ENCODE measurements around the gene HDAC9. TPM values are rescaled to one million over a fixed set of nuclear protein-coding genes. Genes with fewer than 3 reads are reported as not detected.

HDAC9 gene
- total RNA-seq, 4 donors from 2014 or later = 54.8 to 96.2 (median 87.2) TPM

DNA sequence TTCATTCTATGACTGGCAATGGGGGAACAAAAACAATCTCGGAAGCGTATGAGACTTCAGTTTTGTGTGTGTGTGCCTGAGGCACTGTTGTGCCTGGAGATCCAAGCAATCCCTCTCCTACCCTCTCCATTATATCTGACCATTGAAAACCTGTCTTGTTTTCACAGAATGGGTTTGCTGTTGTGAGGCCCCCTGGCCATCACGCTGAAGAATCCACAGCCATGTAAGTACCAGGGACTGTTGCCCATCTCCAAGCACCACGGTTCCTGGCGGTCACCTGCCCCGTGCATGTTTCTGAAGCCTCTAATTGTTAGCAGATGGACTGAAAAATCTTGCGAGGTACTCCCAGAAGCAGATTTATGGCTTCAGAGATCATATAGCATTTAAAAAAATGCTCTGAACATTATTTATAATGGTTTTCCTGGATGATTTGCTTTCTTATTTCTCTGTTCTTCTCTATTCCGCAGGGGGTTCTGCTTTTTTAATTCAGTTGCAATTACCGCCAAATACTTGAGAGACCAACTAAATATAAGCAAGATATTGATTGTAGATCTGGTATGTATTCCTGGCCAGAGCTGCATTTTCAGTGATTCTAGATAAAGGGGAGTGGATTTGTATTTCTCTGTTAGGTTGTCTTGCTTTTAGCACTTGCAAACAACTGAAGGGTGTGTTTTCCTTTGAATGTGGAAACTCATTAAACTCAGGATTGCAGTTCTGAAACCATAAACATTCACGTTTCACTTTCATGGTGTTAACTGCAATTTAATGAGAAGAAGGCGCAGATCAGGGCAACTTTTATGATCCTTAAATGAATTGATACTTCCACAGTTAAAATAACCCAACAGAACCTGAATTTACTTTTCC, 333.7 kb downstream of the HDAC9 start:
- Histone ChIP-seq H3K27me3 (no peaks in the 10 kb centered on the region), H3K36me3 (no peaks in the 10 kb centered on the region), H3K4me1 (peaks cover 0 to 3% of the 10 kb centered on the region in 2 donors), H3K4me3 (no peak overlapping the region), H3K27ac (no peak overlapping the region), H3K9me3 (no peaks in the 10 kb centered on the region)
- DNase-seq = no peak
- TF ChIP-seq POLR2A (IDR thresholded peaks at IDR 0.05) = no peak
- no peak for TF ChIP-seq CTCF (IDR thresholded peaks at IDR 0.05)
- intact Hi-C loops (cut with DNase I; ENCODE audit: low total_unique reads) = no loop called here

DNA sequence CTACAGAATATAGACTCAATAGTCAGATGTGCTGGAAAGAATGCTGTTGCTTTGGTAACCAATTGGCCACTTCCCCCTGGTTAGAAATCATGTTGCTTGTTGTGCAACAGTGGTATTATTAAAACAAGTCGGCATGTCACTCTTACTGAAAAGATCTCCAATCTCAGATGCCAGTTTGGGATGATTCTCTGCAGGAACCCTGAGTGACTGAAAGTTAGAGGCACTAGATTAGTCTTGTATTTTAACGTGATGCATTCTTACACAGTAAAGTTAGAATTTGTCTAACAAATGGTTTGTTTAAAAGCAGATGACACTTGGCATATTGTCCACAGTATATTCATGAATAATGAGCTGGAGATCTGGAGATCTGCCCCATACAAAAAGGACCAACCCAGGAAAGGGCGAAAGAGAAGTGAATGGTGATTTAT, 334.3 kb downstream of the HDAC9 start:
- intact Hi-C loops (cut with DNase I; ENCODE audit: low total_unique reads) = no loop called here
- no peak overlapping the region for H3K27ac ChIP-seq

DNA sequence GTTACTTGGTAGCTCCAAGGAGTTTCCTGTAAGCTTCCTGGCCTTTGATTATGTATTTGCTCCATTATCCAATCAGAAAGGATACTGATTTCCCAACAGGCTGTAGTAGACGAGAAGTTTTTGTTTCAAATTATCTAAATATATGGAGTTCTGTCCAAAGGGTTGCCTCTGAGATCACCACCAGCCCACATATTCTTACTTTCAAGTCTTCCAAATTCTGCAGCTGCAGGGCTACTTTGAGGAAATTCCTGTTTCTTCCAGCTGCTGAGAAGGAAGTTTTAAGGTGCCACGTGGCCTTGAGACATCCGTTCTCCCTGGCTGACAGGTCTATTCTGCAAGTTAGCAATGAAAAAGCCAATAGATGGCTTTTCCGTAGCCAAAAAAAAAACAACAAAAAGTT, 335.9 kb downstream of the HDAC9 start:
- Histone ChIP-seq H3K9me3 (no peaks in the 10 kb centered on the region), H3K27me3 (no peaks in the 10 kb centered on the region), H3K27ac (no peak overlapping the region), H3K4me3 (no peak overlapping the region), H3K4me1 (peaks cover 0 to 3% of the 10 kb centered on the region in 2 donors), H3K36me3 (no peaks in the 10 kb centered on the region)
- intact Hi-C loops (cut with DNase I; ENCODE audit: low total_unique reads) = no loop called here
- TF ChIP-seq CTCF (IDR thresholded peaks at IDR 0.05) (no peak), POLR2A (IDR thresholded peaks at IDR 0.05) (no peak)
- DNase-seq = no peak

More for the DNA sequence above, 334.3 kb downstream of the HDAC9 start:
- Histone ChIP-seq H3K27me3 (no peaks in the 10 kb centered on the region), H3K4me3 (no peak overlapping the region), H3K36me3 (no peaks in the 10 kb centered on the region), H3K4me1 (peaks cover 0 to 3% of the 10 kb centered on the region in 2 donors), H3K9me3 (no peaks in the 10 kb centered on the region)
- TF ChIP-seq POLR2A (IDR thresholded peaks at IDR 0.05) (no peak), CTCF (IDR thresholded peaks at IDR 0.05) (no peak)
- DNase-seq = no peak

GRCh38 chr7:18831943-18832342, 336.4 kb downstream of the HDAC9 start:
- Histone ChIP-seq H3K4me1 (peaks cover 0 to 3% of the 10 kb centered on the region in 2 donors), H3K27me3 (no peaks in the 10 kb centered on the region), H3K4me3 (no peak overlapping the region), H3K27ac (no peak overlapping the region), H3K36me3 (no peaks in the 10 kb centered on the region), H3K9me3 (no peaks in the 10 kb centered on the region)
- no peak for DNase-seq
- intact Hi-C loops (cut with DNase I; ENCODE audit: low total_unique reads) = no loop called here
- TF ChIP-seq CTCF (IDR thresholded peaks at IDR 0.05) (no peak), POLR2A (IDR thresholded peaks at IDR 0.05) (no peak)

- Histone ChIP-seq H3K36me3 (no peaks in the 10 kb centered on the region), H3K4me3 (no peak overlapping the region), H3K4me1 (peaks cover 0 to 3% of the 10 kb centered on the region in 2 donors), H3K27ac (no peak overlapping the region), H3K9me3 (no peaks in the 10 kb centered on the region), H3K27me3 (no peaks in the 10 kb centered on the region)
- TF ChIP-seq CTCF (IDR thresholded peaks at IDR 0.05) (no peak), POLR2A (IDR thresholded peaks at IDR 0.05) (no peak)
- DNase-seq = no peak
- intact Hi-C loops (cut with DNase I; ENCODE audit: low total_unique reads) = no loop called here
These were observed 339.0 kb downstream of the HDAC9 start for GRCh38 chr7:18834577-18834976.
